HEK293T (cell line): ENCODE results near the gene PCSK5.

ENCODE experiments used
- ARNT ChIP-seq: fragments of 450-650 bp; IDR thresholded peaks from 2 replicates; pipeline ENCODE4 v1.6.1; 2017; ENCODE audit warnings: mild to moderate bottlenecking
- BHLHE40 ChIP-seq: fragments of 450-650 bp; IDR thresholded peaks from 2 replicates; pipeline ENCODE4 v1.6.1; 2016; ENCODE audit warnings: mild to moderate bottlenecking, moderate library complexity, borderline replicate concordance
- CTBP1 ChIP-seq: fragments of 450-650 bp; IDR thresholded peaks from 2 replicates; pipeline ENCODE4 v1.6.1; 2016; ENCODE audit warnings: borderline replicate concordance
- ELF4 ChIP-seq: fragments of 450-650 bp; IDR thresholded peaks from 2 replicates; pipeline ENCODE4 v1.6.1; 2017; ENCODE audit warnings: antibody characterized with exemption
- FOXA1 ChIP-seq: fragments of 450-650 bp; IDR thresholded peaks from 2 replicates; pipeline ENCODE4 v1.6.1; 2016; ENCODE audit warnings: mild to moderate bottlenecking
- FOXK2 ChIP-seq: fragments of 450-650 bp; IDR thresholded peaks from 2 replicates; pipeline ENCODE4 v1.6.1; 2016; ENCODE audit warnings: mild to moderate bottlenecking
- FOXM1 ChIP-seq: fragments of 450-650 bp; IDR thresholded peaks from 2 replicates; pipeline ENCODE4 v1.6.1; 2017; ENCODE audit warnings: mild to moderate bottlenecking, borderline replicate concordance
- HDGF ChIP-seq: fragments of 450-650 bp; IDR thresholded peaks from 2 replicates; pipeline ENCODE4 v1.6.1; 2017; ENCODE audit warnings: antibody characterized with exemption, borderline replicate concordance
- L3MBTL2 ChIP-seq: fragments of 450-650 bp; conservative IDR thresholded peaks from 2 replicates; pipeline ENCODE4 v1.6.1; 2016; ENCODE audit warnings: mild to moderate bottlenecking
- NFRKB ChIP-seq: fragments of 450-650 bp; IDR thresholded peaks from 2 replicates; pipeline ENCODE4 v1.6.1; 2016; ENCODE audit warnings: mild to moderate bottlenecking, moderate library complexity
- SP1 ChIP-seq: fragments of 450-650 bp; IDR thresholded peaks from 2 replicates; pipeline ENCODE4 v1.6.1; 2017
- SUZ12 ChIP-seq: fragments of 450-650 bp; IDR thresholded peaks from 2 replicates; pipeline ENCODE4 v1.6.1; 2016; ENCODE audit warnings: mild to moderate bottlenecking
- ZNF384 ChIP-seq: fragments of 450-650 bp; IDR thresholded peaks from 2 replicates; pipeline ENCODE4 v1.6.1; 2016

- TF ChIP-seq NFRKB, result no peak
- TF ChIP-seq SP1, result no peak
- no peak for TF ChIP-seq FOXM1
- no peak for TF ChIP-seq FOXK2
- TF ChIP-seq CTBP1, result no peak
- TF ChIP-seq ARNT, result no peak
- TF ChIP-seq BHLHE40, result no peak
- no peak for TF ChIP-seq L3MBTL2
- TF ChIP-seq HDGF, result no peak
- TF ChIP-seq SUZ12, result no peak
- TF ChIP-seq FOXA1, result no peak
- no peak for TF ChIP-seq ZNF384
- no peak for TF ChIP-seq ELF4
Measured at GRCh38 chr9:76357555-76357954, 467.1 kb downstream of the PCSK5 start.
